GM21367 (cell line): ENCODE data around the gene ELMO2.

Source experiments
- ATAC-seq: cut with Tn5 transposase; IDR thresholded peaks from one replicate; pipeline ENCODE4 v1.9.1; 2021; ENCODE audit not compliant: unreplicated experiment

The ELMO2 gene

DNA sequence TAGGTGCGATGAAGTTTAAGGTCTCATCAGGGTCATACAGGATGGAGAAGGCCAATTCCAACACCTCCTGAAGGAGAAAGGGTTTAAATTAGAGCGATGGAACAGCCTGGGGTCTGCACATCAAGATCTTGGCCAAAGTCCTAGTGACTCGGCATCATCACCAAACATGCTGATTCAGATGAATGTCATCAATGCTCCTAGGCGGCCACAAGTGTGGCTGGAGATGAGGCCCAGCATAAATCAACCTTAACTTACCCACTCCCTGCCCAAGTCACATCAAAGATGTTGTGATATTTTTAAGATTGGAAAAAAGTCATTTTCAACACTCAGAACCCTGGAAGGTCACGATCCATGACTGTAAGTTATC, 37.5 kb downstream of the ELMO2 start:
- no peak for ATAC-seq

DNA sequence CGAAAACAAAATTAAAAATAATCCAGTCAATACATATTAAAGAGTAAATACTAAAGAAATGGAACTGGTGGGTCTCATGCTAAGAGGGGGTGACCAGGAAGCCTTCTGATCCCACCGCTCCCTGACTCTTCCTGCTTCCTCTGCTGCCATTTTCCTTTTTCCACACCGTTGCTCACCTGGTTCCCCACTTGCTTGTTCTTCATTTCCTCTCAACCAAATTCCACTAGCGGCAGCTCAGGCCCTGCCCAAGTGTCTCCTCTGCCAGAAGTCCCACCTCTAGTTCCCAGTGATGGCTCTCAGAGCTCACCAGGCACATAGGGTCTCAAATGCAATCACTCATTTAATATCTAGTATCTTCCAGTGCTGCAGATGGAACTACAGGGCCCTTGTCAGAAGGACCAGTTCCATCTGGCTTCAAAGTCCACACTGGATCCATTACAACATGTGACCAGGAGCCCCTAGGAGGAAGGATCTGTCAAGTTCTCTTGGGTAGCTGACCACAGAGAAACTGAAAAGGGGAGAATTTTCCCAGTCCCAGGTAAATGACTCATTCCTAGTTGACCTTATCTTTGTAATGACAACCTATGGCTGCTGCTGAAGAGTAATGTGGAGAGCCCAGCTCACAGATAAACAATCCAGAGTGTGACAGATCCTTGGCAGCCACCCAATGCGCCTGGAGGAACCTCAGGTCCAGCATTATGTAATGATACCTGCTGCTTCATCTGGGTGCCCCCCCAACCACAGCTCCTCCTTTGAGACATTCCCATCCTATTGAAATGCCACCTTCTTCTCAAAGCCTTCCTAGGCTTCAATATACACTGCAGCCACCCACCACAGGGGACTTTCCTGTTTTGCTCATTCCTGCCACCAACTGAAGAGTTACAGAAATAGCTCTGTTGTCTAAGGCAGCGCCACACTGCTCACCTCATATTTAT, 38.2 kb downstream of the ELMO2 start:
- no peak for ATAC-seq

DNA sequence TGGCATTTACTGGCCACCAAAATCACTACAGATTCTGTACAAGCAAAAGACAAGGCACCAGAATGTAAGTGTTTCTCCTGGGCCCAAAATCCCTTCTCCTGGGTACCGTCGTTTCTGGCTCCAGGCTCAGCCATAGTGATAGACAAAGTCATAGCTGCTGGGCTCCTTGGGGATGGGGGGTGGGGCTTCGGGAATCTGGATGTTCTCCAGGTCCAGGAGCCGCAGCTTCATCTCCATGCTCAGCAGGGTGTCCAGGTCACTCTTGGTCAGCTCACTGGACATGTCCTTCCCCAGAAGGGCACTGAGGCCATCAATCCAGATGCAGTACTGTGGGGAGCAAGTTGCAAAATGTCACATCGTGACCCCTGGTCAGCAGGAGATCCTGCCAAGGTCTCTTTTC, 39.2 kb downstream of the ELMO2 start:
- ATAC-seq: no peak

DNA sequence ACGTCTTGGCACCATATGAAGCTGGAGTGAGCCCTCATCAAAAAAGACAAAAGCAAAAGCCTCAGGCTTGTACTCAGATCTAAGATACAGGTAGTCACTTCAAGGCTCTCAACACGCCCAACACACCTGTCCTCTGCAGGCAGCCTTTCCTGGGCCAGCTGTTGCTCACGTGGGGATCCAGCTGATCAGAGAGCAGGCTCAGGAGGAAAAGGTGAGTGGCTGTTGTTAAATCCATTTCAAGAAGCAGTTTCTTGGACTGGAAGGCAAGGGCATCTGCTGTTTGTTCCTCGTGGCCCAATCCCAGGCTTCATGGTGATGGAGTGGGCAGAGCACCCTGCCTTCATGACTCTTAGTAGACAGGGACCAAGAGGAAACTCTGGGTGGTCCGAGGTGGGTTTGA, 39.6 kb downstream of the ELMO2 start:
- ATAC-seq: no peak

DNA sequence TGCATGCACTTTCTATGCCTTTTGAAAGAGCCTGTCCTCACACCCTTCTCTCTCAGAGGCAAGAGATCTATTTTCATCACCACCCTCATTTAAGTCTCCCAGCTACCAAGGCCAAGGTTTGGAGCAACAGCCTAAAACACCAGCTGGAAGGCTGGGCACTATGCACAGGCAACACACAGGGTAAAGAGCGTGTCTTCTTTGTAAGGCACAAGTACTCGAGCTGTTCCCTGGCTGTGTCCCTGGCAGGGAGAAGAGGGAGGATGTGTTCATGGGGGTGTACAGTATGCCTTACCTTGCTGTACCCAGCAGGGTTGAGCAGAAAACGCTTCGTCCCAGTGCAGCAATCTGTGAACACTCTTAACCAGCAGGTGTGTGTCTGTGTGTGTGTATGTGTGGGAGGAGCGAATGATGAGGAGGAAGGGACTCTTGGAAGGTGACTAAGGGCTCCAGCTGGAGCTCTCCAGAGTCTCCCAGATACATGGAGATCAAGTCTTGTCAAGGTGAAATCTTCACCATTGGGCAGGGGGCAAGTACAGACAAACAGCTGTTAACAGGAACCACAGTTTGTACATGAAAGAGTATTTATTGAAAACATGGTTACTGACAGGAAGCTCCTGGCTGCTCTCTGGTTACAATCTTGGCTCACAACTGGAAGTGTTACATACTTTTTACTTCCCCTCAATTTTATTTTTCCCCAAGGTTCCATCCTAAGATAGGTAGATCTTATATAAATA, 40.8 kb downstream of the ELMO2 start:
- no peak for ATAC-seq

DNA sequence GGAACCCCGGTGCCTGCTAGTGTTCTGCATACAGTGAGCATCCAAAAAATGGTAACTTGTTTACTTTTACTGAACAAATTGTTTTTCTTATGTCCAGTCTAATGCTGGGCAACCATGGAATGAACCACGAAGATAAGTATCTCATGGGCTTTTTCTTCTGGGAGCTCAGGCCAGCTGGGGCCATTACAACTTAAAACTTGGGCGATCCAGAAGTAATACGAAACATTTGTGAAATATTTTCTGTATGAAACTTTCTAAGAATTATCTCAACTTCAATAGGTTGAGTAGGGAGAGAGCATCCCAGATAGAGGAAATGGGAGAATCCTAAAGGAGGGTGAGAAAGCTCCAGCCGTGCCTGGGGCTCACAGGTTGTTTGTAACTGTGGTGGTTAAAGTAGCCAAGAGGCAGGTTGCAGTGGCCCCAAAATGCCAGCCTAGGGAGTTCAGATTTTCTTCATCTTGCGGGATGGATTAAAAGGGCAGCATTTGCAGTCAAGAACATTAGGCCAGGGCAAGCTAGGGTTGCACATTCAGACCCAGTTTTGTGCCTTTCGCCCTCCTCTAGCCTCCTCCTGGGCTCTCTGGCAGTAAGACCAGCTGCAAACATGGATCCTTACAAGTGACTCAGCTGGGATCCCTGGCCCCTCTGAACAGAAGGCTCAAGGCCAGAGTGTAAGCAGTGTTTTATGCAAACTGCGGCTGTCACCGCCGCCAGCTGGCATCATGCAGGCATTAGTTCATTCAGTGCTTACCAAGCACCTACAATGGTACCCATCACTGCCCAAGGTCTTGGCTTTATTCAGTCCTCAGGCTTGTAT, 41.5 kb downstream of the ELMO2 start:
- no peak for ATAC-seq

DNA sequence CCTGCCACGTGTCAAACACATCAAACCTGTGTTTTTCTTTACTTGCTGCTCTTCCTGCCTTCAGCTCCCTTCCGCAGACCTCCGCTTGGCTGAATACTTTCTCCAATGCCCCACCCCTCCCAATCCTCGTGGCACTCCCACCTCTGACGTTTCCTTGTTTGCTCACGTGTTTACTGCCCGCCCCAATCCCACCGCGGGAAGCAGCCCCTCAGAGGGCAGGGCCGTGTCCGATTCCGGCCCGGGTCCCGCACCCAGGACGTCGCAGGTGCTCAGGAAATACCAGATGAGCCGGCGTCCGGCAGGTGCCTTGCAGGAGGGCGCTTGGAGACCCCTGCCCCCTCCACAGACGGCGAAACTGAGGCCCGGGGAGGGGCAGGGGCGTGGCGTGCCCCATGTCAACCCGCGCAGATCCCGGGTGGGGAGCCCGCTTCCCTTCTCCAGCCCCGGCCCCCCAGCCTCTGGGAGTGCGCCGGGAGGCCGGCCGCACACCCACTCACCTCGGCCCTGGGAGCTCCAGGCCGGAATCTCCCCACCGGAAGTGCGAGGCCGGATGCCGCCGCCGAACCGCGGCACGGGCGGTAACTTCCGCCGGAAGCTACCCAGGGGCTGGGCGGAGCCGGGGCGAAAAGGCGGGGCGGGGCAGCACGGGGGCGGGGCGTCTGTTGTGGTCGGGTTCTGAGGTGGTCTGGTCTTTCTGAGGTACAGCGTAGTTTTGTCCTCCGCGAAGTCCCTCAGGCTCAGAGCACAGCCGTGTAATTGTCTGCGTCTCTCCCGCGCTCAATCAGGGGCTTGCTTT, 42.3 kb downstream of the ELMO2 start:
- peak; percentile 61 for ATAC-seq

DNA sequence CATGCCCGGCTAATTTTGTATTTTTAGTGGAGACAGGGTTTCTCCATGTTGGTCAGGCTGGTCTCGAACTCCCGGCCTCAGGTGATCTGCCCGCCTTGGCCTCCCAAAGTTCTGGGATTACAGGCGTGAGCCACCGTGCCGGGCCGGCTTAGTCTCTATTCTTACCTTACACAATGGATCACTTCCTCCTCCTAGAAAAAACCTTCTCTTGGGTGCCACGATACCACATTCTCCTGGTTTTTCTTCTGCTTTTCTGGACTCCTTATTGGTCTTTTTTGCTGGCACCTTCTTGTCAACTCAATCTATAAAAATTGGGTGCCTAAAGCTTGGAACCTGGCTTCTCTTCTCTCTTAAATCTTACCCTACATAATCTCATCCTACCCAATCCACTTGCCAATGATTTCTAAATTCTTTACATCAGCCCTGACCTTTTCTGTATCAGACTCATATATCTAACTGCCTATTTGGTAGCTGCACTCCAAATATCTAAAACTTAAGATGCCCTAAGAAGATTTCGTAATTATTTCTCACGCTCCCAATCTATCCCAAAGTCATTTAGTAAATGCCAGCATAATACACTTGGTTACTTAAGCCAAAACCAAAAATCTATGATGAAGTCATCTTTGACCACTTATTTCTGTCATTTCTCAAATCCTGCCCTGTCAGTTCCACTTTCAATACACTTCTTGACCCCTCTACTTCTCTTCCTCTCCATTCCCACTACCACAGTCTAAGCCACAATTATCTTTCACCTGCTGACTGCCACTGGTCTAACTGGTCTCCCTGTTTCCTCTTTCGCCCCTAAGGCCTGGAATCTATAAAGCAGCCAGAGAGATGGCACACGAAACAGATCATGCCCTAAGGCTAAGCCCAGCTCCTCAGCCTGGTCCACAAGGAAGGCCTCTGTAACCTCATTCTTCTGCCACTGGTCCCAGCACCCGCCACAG, 43.2 kb downstream of the ELMO2 start:
- ATAC-seq: no peak

DNA sequence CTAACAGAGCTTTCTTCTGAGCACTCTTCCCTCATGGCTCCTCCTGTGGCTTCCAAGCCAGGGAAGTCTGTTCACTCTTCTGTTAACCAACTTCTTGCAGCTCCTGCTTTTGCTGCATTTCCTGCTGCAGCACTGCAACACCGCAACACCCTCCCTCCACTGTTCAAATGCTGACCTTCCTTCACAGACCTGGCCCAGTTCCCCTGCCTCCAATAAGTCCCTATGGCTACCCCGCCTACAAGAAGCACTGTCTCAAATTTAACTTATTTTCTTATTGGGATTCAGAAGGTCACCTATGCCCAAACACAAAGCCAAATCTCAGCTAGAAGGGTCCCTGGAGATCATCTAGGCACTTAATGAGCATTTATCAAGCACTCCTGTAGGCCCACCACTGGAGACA, 44.6 kb downstream of the ELMO2 start:
- no peak for ATAC-seq

DNA sequence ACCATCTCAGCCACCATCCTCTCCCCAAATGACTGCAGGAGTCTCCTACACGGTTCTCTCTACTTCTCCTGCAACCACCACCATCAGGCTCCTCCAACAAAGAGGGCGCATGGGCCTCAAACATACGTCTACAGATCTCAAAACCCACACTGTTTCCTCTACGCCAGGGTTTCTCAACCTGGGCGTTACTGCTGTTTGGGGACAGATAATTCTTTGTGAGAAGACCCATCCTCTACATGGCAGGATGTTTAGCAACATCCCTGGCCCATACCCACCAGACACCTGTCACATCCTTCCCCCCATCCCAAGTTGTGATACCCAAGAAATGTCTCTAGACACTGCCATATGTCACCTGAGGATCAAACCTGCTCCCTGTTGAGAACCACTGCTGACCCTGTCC, 45.0 kb downstream of the ELMO2 start:
- ATAC-seq: no peak

DNA sequence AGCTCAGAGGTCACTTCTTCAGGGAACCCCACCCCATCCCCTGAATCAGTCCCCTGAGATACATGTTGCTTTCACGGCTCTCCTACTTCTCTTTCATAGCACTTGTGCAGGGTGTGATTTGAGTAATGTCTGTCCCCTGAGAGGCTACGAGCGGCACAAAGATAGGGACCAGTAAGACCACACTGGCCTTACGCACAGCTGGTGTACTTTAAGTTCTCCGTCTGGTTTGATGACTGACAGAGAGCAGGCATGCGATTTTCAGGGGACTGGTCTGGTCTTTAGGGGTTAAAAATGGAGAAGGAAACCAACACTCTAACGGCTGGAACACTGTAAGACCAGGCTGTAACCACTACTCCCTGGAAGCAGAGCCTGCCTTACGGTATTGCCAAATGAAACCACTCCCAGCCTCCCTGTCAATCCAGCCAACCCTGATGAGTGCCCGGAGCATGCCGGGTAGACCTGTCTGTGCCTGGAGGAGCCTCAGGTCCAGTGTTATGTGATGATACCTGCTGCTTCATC, 47.1 kb downstream of the ELMO2 start:
- ATAC-seq: peak; percentile 53

DNA sequence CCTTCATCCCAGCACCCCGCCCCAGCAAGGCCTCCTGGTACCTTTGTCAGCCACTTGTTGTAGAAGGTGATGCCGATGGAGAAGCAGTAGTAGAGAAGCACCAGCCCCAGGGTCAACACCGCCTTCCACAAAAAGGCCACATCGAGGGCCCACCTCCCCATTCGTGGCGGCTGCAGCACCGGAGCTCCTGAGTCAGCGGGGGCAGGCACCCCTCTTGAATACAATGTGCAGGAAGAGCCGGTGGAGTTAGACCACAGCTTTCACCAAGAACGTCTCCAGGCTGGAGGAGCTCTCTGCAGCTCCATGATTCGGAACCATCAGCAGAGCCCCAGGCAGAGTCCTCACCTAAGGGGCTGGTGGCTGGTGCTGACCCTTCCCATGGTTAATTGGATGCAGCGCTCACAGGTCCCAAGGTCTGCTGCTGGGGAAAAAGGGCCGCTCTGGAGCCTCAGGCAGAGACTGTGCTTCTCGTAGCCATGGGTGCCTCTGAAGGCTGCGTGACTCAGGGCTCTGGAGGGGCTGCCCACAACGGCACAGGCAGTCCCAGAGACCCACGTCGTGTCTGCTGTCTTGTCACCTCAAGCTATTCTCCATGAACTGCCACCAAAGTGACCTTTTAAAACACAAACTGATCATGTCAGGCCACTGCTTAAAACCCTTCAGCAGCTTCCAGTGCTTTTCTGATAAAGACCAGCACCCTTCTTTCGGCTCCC, 47.9 kb downstream of the ELMO2 start:
- ATAC-seq: no peak

DNA sequence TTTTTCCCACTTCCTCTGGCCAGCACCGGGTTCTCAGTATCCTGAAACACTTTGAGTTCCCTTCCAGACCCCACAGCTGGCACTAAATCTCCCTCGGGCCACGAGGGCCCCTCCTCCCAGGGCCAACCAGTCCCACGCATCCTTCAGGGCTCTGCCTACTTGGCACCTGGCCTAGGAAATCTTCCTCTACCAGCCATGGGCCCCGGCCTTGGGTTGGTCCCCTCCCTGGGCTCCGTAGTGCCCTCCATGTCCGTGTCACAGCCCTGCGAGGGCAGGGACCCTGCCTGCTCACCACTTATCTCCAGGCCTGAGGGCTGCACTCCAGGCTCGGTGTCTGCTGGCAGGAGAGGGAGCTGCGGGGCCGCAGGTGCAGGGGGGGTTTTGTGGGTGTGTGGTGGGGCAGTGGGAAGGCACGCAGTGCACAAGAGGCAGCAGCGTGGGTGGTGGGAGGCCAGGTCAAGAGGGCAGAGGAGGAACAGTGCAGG, 49.3 kb downstream of the ELMO2 start:
- ATAC-seq: no peak

DNA sequence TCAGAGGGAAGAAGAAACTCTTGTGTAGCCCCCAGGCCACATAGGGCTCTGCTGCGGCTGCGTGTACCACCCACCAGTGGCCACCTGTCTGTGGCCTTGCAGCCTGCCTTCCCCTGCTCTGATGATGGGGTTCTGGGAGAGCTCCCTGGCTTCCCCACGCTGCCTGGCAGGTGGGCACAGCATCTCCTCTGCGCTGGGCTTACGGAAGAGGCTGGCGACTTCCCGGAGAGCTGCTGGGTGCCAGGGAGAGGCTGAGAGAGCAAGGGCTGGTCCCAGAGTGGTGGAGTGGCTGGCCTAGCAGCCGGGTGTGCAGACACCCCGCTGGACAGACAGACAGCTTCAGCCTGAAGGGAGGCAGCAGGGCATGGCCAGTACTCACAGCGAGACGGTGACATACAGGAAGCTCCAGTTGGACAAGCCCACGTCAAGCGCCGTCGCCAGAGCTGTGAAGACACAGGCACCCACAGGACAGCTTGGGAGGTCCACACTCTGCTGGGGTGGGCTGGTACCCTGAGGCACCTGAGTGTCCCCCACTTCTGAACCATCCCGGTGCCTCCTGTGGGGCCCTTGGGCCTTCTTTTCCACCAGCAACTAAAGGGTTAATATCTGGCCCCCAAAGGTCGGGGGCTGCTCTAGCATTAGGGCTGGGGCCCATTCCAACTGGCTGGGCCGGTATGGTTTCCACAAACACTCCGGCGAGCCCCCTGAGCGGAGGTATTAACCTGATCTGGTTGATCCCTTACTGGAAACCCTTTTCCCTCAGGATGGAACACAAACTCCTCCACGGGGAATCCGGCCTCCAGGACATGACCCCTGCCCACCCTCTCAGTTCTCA, 50.0 kb downstream of the ELMO2 start:
- no peak for ATAC-seq

DNA sequence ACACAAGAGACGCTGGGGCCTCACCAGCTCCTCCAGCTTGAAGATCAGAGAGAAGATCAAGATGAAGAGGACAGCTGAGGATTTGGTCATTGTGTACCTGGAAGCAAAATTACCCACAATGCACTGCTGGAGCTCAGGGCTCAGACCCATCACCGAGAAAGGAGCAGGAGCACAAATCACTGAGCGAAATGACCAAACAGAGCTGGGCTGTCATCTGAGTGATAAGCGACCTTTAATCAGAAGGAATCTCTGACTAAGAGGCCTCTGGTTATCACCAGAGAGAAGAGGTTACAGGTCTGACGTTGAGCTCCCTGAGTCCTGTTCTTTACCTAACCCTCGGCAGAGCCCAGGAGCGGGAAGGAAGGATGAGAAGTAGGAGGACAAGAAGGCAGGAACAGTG, 50.6 kb downstream of the ELMO2 start:
- ATAC-seq: no peak

DNA sequence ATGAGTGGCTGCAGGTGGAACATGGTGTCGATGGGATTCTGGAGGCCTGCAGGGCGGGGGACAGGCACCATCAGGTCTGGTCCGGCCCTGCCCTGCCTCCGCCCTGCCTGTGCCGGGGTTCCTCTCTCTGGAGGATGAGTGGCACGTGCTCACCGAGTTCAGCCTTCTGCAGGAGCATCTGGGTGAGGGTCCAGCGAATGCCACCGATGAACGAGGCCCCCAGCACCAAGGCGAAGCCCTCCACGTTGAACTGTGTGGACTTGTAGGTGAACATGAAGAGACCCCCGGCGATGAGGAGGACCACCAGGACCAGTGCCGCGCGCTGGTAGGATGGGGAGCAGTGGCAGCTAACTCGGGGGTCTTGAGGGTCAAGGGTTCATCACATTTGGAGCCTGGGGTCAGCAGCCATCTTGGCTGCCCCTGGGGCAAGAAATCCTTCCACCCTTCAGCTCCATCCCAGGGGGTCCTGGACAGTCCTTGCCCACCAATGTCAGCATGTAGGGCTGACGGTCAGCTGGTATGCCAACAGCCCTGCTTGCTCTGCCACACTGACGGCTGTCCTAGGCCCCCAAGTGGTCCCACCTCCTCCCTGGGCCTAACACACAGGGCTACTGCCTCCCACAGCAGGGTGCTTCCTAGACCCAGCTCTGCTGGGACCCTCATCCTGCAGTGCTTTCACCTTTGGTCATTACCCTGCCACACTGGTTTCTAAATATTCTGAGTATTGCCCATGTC, 51.3 kb downstream of the ELMO2 start:
- ATAC-seq: no peak

DNA sequence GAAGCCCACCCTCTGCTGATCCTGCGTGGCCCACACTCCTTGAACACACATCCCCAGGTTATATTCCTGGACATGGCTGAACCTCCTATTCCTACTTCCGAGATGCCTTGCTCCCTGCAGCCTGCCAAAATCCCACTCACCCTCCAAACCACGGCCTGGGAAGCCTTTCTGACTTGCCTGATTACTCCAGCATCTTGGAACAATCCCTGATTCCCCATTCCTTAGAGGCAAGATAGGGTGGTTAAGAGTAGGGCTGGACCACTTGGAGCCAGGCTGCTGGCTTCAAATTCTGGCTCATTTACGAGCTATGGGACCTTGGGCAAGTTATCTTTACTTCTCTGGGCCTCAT, 52.2 kb downstream of the ELMO2 start:
- ATAC-seq: no peak
